Neuronal stem cell (in vitro differentiated cells): ENCODE results near the gene ETV5.

Experiments
- DNase-seq: peaks from one replicate; pipeline ENCODE4 v3.0.0-alpha.2; 2013; ENCODE audit warnings: low spot score
- H2AFZ ChIP-seq: one replicate; pipeline ENCODE4 v1.6.1; 2013; ENCODE audit warnings: mild to moderate bottlenecking, low read length, inconsistent platforms
- H2AK5ac ChIP-seq: 2 replicates; pipeline ENCODE4 v1.6.1; 2013; ENCODE audit warnings: low read depth, mild to moderate bottlenecking, inconsistent platforms, low read length, moderate library complexity, mixed read lengths
- H2BK120ac ChIP-seq: 2 replicates; pipeline ENCODE4 v1.6.1; 2013; ENCODE audit warnings: low read depth, mild to moderate bottlenecking, inconsistent platforms, low read length, moderate library complexity, mixed read lengths
- H2BK12ac ChIP-seq: one replicate; pipeline ENCODE4 v1.6.1; 2013; ENCODE audit warnings: low read length, inconsistent platforms
- H2BK15ac ChIP-seq: 2 replicates; pipeline ENCODE4 v1.6.1; 2013; ENCODE audit warnings: mild to moderate bottlenecking, low read length, inconsistent platforms, mixed read lengths
- H2BK5ac ChIP-seq: one replicate; pipeline ENCODE4 v1.6.1; 2013; ENCODE audit warnings: inconsistent platforms, mild to moderate bottlenecking, low read length, moderate library complexity
- H3K14ac ChIP-seq: one replicate; pipeline ENCODE4 v1.6.1; 2013; ENCODE audit warnings: low read length, inconsistent platforms
- H3K18ac ChIP-seq: 2 replicates; pipeline ENCODE4 v1.6.1; 2013; ENCODE audit warnings: low read length, inconsistent platforms
- H3K23ac ChIP-seq: 2 replicates; pipeline ENCODE4 v1.6.1; 2013; ENCODE audit warnings: low read depth, mild to moderate bottlenecking, mixed read lengths, low read length, inconsistent platforms; ENCODE audit not compliant: poor library complexity
- H3K27ac ChIP-seq: replicated peaks from 3 replicates; pipeline ENCODE4 v1.5.1; 2013; ENCODE audit warnings: low read length, inconsistent platforms
- H3K27me3 ChIP-seq, 3 experiments: 2 replicates each; pipeline ENCODE4 v1.6.1; 2013; ENCODE audit warnings: low read length in 3 of 3, mild to moderate bottlenecking in 2 of 3, inconsistent platforms in 1 of 3, low read depth in 1 of 3, mixed read lengths in 1 of 3, moderate library complexity in 1 of 3; ENCODE audit not compliant: control insufficient read depth in 3 of 3, insufficient read depth in 3 of 3
- H3K36me3 ChIP-seq, 2 donors: replicated peaks in 1 of 2; 2 replicates each; pipeline ENCODE4 v1.6.1; 2013; ENCODE audit warnings: low read length in 2 of 2; ENCODE audit not compliant: control insufficient read depth in 2 of 2, insufficient read depth in 2 of 2
- H3K4ac ChIP-seq: 2 replicates; pipeline ENCODE4 v1.6.1; 2013; ENCODE audit warnings: inconsistent platforms, mild to moderate bottlenecking, low read length, moderate library complexity
- H3K4me1 ChIP-seq, 2 donors: 1 replicate in 1 of 2; 2 replicates in 1 of 2; pipeline ENCODE4 v1.6.1; 2013; ENCODE audit warnings: low read length in 2 of 2, low read depth in 1 of 2; ENCODE audit not compliant: control insufficient read depth in 2 of 2, insufficient read depth in 1 of 2
- H3K4me2 ChIP-seq: one replicate; pipeline ENCODE4 v1.6.1; 2013; ENCODE audit warnings: mild to moderate bottlenecking, low read length, inconsistent platforms; ENCODE audit not compliant: insufficient read depth, poor library complexity, severe bottlenecking
- H3K4me3 ChIP-seq, 2 donors: 2 replicates each; pipeline ENCODE4 v1.5.1; 2013; ENCODE audit warnings: low read length in 2 of 2, mild to moderate bottlenecking in 2 of 2, inconsistent platforms in 1 of 2, moderate library complexity in 1 of 2
- H3K79me1 ChIP-seq: one replicate; pipeline ENCODE4 v1.6.1; 2013; ENCODE audit warnings: low read depth, mild to moderate bottlenecking, inconsistent platforms, low read length, moderate library complexity
- H3K9ac ChIP-seq: one replicate; pipeline ENCODE4 v1.6.1; 2013; ENCODE audit warnings: mild to moderate bottlenecking, low read depth, low read length, inconsistent platforms; ENCODE audit not compliant: poor library complexity
- H3K9me3 ChIP-seq, 2 donors: replicated peaks in 1 of 2; 2 replicates each; pipeline versions ENCODE3 to v1.6.1; 2013; ENCODE audit warnings: low read length in 2 of 2, mild to moderate bottlenecking in 2 of 2, inconsistent platforms in 1 of 2, low read depth in 1 of 2, mixed read lengths in 1 of 2, moderate library complexity in 1 of 2; ENCODE audit not compliant: control insufficient read depth in 2 of 2, insufficient read depth in 1 of 2
- H4K8ac ChIP-seq: one replicate; pipeline ENCODE4 v1.6.1; 2013; ENCODE audit warnings: low read depth, mild to moderate bottlenecking, inconsistent platforms, low read length, moderate library complexity
- H4K91ac ChIP-seq: one replicate; pipeline ENCODE4 v1.6.1; 2013; ENCODE audit warnings: low read length, low read depth, mild to moderate bottlenecking, inconsistent platforms; ENCODE audit not compliant: poor library complexity
- WGBS, 2 donors: extraction: QIAGEN DNeasy Blood & Tissue Kit; methylation state at CpG; one replicate each; pipeline ENCODE4 v1.1.7; 2013; ENCODE audit warnings: missing lambda C conversion rate in 2 of 2, mixed read lengths in 1 of 2; ENCODE audit not compliant: insufficient read length in 2 of 2, insufficient replicate concordance in 1 of 2; ENCODE audit errors: extremely low coverage in 2 of 2; 5-methylcytosine and 5-hydroxymethylcytosine counted together

The ETV5 gene

GRCh38 chr3:186080849-186081438 lies 27.9 kb downstream of the ETV5 start:
- no peak for DNase-seq
- Histone ChIP-seq H3K27ac (no peak overlapping the region), H3K18ac (no peak overlapping the region), H3K4ac (no peak overlapping the region), H3K4me2 (no peak overlapping the region), H3K79me1 (peaks cover 2% of the 10 kb centered on the region), H4K8ac (no peak overlapping the region), H2AK5ac (no peak overlapping the region), H2AFZ (no peak overlapping the region), H3K14ac (no peak overlapping the region), H2BK120ac (no peak overlapping the region), H3K23ac (no peak overlapping the region), H2BK12ac (no peak overlapping the region), H2BK5ac (no peak overlapping the region), H4K91ac (no peak overlapping the region), H3K36me3 (peaks cover 13 to 63% of the 10 kb centered on the region in 2 donors), H3K9me3 (peaks cover 0 to 2% of the 10 kb centered on the region in 2 donors), H3K4me1 (peaks cover 0 to 10% of the 10 kb centered on the region in 2 donors), H3K27me3 (no peaks in the 10 kb centered on the region), H3K9ac (no peak overlapping the region), H3K4me3 (no peak overlapping the region), H2BK15ac (no peak overlapping the region)
- WGBS, 2 donors, result no CpG with 5 or more reads among the region's 5 CpGs

GRCh38 chr3:186079925-186080324 lies 29.0 kb downstream of the ETV5 start:
- Histone ChIP-seq H2AK5ac (no peak overlapping the region), H3K4me3 (no peak overlapping the region), H2BK5ac (no peak overlapping the region), H2BK120ac (no peak overlapping the region), H4K8ac (no peak overlapping the region), H3K14ac (no peak overlapping the region), H3K27me3 (no peaks in the 10 kb centered on the region), H3K18ac (no peak overlapping the region), H3K9me3 (peaks cover 0 to 3% of the 10 kb centered on the region in 2 donors), H2BK12ac (no peak overlapping the region), H2AFZ (no peak overlapping the region), H3K4me1 (peaks cover 0 to 9% of the 10 kb centered on the region in 2 donors), H3K23ac (no peak overlapping the region), H3K4ac (no peak overlapping the region), H4K91ac (no peak overlapping the region), H3K27ac (no peak overlapping the region), H3K36me3 (peaks cover 17 to 73% of the 10 kb centered on the region in 2 donors), H2BK15ac (no peak overlapping the region), H3K79me1 (peaks cover 2% of the 10 kb centered on the region), H3K4me2 (no peak overlapping the region), H3K9ac (no peak overlapping the region)
- WGBS, 2 donors, result no CpG with 5 or more reads among the region's 7 CpGs
- no peak for DNase-seq

GRCh38 chr3:186077466-186077865 lies 31.4 kb downstream of the ETV5 start:
- H3K79me1 ChIP-seq, result peaks cover 2% of the 10 kb centered on the region
- no peak for DNase-seq
- H3K9ac ChIP-seq, result no peak overlapping the region
- no peak overlapping the region for H3K27ac ChIP-seq
- no peak overlapping the region for H3K23ac ChIP-seq
- no peak overlapping the region for H3K14ac ChIP-seq
- no peak overlapping the region for H3K4me3 ChIP-seq
- no peaks in the 10 kb centered on the region for H3K27me3 ChIP-seq
- no peak overlapping the region for H2BK15ac ChIP-seq
- WGBS, 2 donors, result no CpG with 5 or more reads among the region's 6 CpGs
- H3K4ac ChIP-seq, result no peak overlapping the region
- no peak overlapping the region for H2AK5ac ChIP-seq
- no peak overlapping the region for H2AFZ ChIP-seq
- H3K9me3 ChIP-seq, result peaks cover 0 to 3% of the 10 kb centered on the region in 2 donors
- H3K4me2 ChIP-seq, result no peak overlapping the region
- no peak overlapping the region for H4K91ac ChIP-seq
- no peak overlapping the region for H2BK5ac ChIP-seq
- no peak overlapping the region for H4K8ac ChIP-seq
- H3K36me3 ChIP-seq, result peaks cover 18 to 78% of the 10 kb centered on the region in 2 donors
- H3K18ac ChIP-seq, result no peak overlapping the region
- peaks cover 0 to 7% of the 10 kb centered on the region in 2 donors for H3K4me1 ChIP-seq
- H2BK12ac ChIP-seq, result no peak overlapping the region
- no peak overlapping the region for H2BK120ac ChIP-seq

GRCh38 chr3:186075931-186076567 lies 32.8 kb downstream of the ETV5 start:
- H2BK5ac ChIP-seq, result no peak overlapping the region
- H3K4me3 ChIP-seq, result no peak overlapping the region
- no peaks in the 10 kb centered on the region for H3K27me3 ChIP-seq
- peaks cover 20 to 83% of the 10 kb centered on the region in 2 donors for H3K36me3 ChIP-seq
- no peak overlapping the region for H2BK120ac ChIP-seq
- DNase-seq, result no peak
- no peak overlapping the region for H3K23ac ChIP-seq
- H3K4ac ChIP-seq, result no peak overlapping the region
- no CpG with 5 or more reads among the region's 4 CpGs for WGBS, 2 donors
- H3K9me3 ChIP-seq, result peaks cover 0 to 3% of the 10 kb centered on the region in 2 donors
- no peak overlapping the region for H2AK5ac ChIP-seq
- H2BK15ac ChIP-seq, result no peak overlapping the region
- H3K27ac ChIP-seq, result no peak overlapping the region
- no peak overlapping the region for H3K18ac ChIP-seq
- H3K79me1 ChIP-seq, result peaks cover 4% of the 10 kb centered on the region
- H3K4me1 ChIP-seq, result peaks cover 0 to 4% of the 10 kb centered on the region in 2 donors
- H4K91ac ChIP-seq, result no peak overlapping the region
- H2BK12ac ChIP-seq, result no peak overlapping the region
- H3K14ac ChIP-seq, result no peak overlapping the region
- no peak overlapping the region for H4K8ac ChIP-seq
- H3K9ac ChIP-seq, result no peak overlapping the region
- H3K4me2 ChIP-seq, result no peak overlapping the region
- no peak overlapping the region for H2AFZ ChIP-seq
